Immature natural killer cell (primary cell): ENCODE data around the gene CANX. TPM values are rescaled to one million over a fixed set of nuclear protein-coding genes. Genes with fewer than 3 reads are reported as not detected.
A peak's percentile ranks its signal among the peaks of the same experiment; 100 is the strongest.

Experiments
- DNase-seq, 3 donors: peaks; one replicate each; pipeline ENCODE4 v3.0.0; 2022; ENCODE audit warnings: mixed read lengths in 1 of 3
- H3K27ac Mint-ChIP-seq, 6 donors: one replicate each; pipeline ENCODE4 v1.8.0; 2020; ENCODE audit warnings: mixed read lengths in 6 of 6, mild to moderate bottlenecking in 5 of 6, inconsistent platforms in 4 of 6, moderate library complexity in 3 of 6
- H3K27me3 Mint-ChIP-seq, 3 donors: one replicate each; pipeline ENCODE4 v1.8.0; 2020 to 2021; ENCODE audit warnings: low read depth in 3 of 3, mild to moderate bottlenecking in 3 of 3, mixed read lengths in 3 of 3, moderate library complexity in 3 of 3, inconsistent platforms in 1 of 3
- H3K36me3 Mint-ChIP-seq, 3 donors: one replicate each; pipeline ENCODE4 v1.8.0; 2020; ENCODE audit warnings: mixed read lengths in 3 of 3, inconsistent platforms in 2 of 3, mild to moderate bottlenecking in 2 of 3
- H3K4me1 Mint-ChIP-seq, 2 donors: one replicate each; pipeline ENCODE4 v1.8.0; 2020; ENCODE audit warnings: inconsistent platforms in 2 of 2, mild to moderate bottlenecking in 2 of 2, mixed read lengths in 2 of 2, moderate library complexity in 1 of 2
- H3K4me3 Mint-ChIP-seq, 5 donors: one replicate each; pipeline ENCODE4 v1.8.0; 2020; ENCODE audit warnings: mild to moderate bottlenecking in 5 of 5, mixed read lengths in 5 of 5, inconsistent platforms in 3 of 5, moderate library complexity in 3 of 5
- H3K9me3 Mint-ChIP-seq, 6 donors: one replicate each; pipeline ENCODE4 v1.8.0; 2020; ENCODE audit warnings: mild to moderate bottlenecking in 6 of 6, mixed read lengths in 6 of 6, inconsistent platforms in 4 of 6, moderate library complexity in 3 of 6
- polyA plus RNA-seq, 3 donors: library from polyadenylated mRNA; unstranded; fragments of 300-500 nt; fragmentation: Illumina TruSeq; gene quantifications; one replicate each; pipeline ENCODE4 v1.2.3, GENCODE V29; 2021

The CANX gene
- polyA plus RNA-seq, 3 donors from 2014 or later = 240 to 326 (median 325) TPM

GRCh38 chr5:179766726-179767455, 68.1 kb downstream of the CANX start:
- DNase-seq = no peak
- H3K4me1 Mint-ChIP-seq = peaks cover 34 to 50% of the 10 kb centered on the region in 2 donors
- H3K4me3 Mint-ChIP-seq = no peak overlapping the region
- peak overlapping the region in 1 of 6 donors; percentile 58 for H3K27ac Mint-ChIP-seq
- H3K27me3 Mint-ChIP-seq = no peaks in the 10 kb centered on the region
- H3K9me3 Mint-ChIP-seq = no peaks in the 10 kb centered on the region
- peaks cover 3 to 21% (median 6%) of the 10 kb centered on the region in 3 donors for H3K36me3 Mint-ChIP-seq

- H3K27ac Mint-ChIP-seq = peak overlapping the region in 2 of 6 donors; percentile 7 to 29
- H3K27me3 Mint-ChIP-seq = peaks cover 0 to under 1% (median 0%) of the 10 kb centered on the region in 3 donors
- peaks cover 27 to 43% of the 10 kb centered on the region in 2 donors for H3K4me1 Mint-ChIP-seq
- H3K36me3 Mint-ChIP-seq = peaks cover 3 to 27% (median 10%) of the 10 kb centered on the region in 3 donors
- no peak overlapping the region for H3K4me3 Mint-ChIP-seq
- no peaks in the 10 kb centered on the region for H3K9me3 Mint-ChIP-seq
- no peak for DNase-seq
These were observed 68.8 kb downstream of the CANX start for GRCh38 chr5:179767496-179768100.

GRCh38 chr5:179768326-179769085, 69.7 kb downstream of the CANX start:
- H3K36me3 Mint-ChIP-seq = peaks cover 7 to 31% (median 15%) of the 10 kb centered on the region in 3 donors
- H3K9me3 Mint-ChIP-seq = no peaks in the 10 kb centered on the region
- DNase-seq = no peak
- H3K27me3 Mint-ChIP-seq = peaks cover 0 to 4% (median 0%) of the 10 kb centered on the region in 3 donors
- H3K4me3 Mint-ChIP-seq = no peak overlapping the region
- peaks cover 19 to 34% of the 10 kb centered on the region in 2 donors for H3K4me1 Mint-ChIP-seq
- no peak overlapping the region for H3K27ac Mint-ChIP-seq

GRCh38 chr5:179769271-179769670, 70.5 kb downstream of the CANX start:
- peaks cover 0 to 4% (median 0%) of the 10 kb centered on the region in 3 donors for H3K27me3 Mint-ChIP-seq
- peaks cover 7 to 31% (median 15%) of the 10 kb centered on the region in 3 donors for H3K36me3 Mint-ChIP-seq
- DNase-seq = no peak
- peaks cover 12 to 26% of the 10 kb centered on the region in 2 donors for H3K4me1 Mint-ChIP-seq
- no peak overlapping the region for H3K27ac Mint-ChIP-seq
- no peaks in the 10 kb centered on the region for H3K9me3 Mint-ChIP-seq
- H3K4me3 Mint-ChIP-seq = no peak overlapping the region

GRCh38 chr5:179769796-179770195, 71.0 kb downstream of the CANX start:
- H3K27ac Mint-ChIP-seq = no peak overlapping the region
- H3K4me3 Mint-ChIP-seq = no peak overlapping the region
- H3K4me1 Mint-ChIP-seq = peaks cover 12 to 26% of the 10 kb centered on the region in 2 donors
- peaks cover 10 to 31% (median 15%) of the 10 kb centered on the region in 3 donors for H3K36me3 Mint-ChIP-seq
- no peaks in the 10 kb centered on the region for H3K9me3 Mint-ChIP-seq
- peaks cover 0 to 4% (median 0%) of the 10 kb centered on the region in 3 donors for H3K27me3 Mint-ChIP-seq
- DNase-seq = no peak

- H3K4me1 Mint-ChIP-seq = peaks cover 4 to 24% of the 10 kb centered on the region in 2 donors
- no peak overlapping the region for H3K27ac Mint-ChIP-seq
- DNase-seq = no peak
These were observed 72.6 kb downstream of the CANX start for GRCh38 chr5:179771311-179771895.

GRCh38 chr5:179772351-179772750, 73.6 kb downstream of the CANX start:
- H3K4me1 Mint-ChIP-seq = peaks cover 0 to 14% of the 10 kb centered on the region in 2 donors
- peak overlapping the region in 1 of 6 donors; percentile 14 for H3K27ac Mint-ChIP-seq
- no peaks in the 10 kb centered on the region for H3K9me3 Mint-ChIP-seq
- peaks cover 14 to 39% (median 18%) of the 10 kb centered on the region in 3 donors for H3K36me3 Mint-ChIP-seq
- H3K4me3 Mint-ChIP-seq = no peak overlapping the region
- DNase-seq = no peak
- peaks cover 0 to 4% (median 0%) of the 10 kb centered on the region in 3 donors for H3K27me3 Mint-ChIP-seq

More at GRCh38 chr5:179771311-179771895, 72.6 kb downstream of the CANX start:
- peaks cover 0 to 4% (median 0%) of the 10 kb centered on the region in 3 donors for H3K27me3 Mint-ChIP-seq
- H3K9me3 Mint-ChIP-seq = no peaks in the 10 kb centered on the region
- peaks cover 14 to 39% (median 18%) of the 10 kb centered on the region in 3 donors for H3K36me3 Mint-ChIP-seq
- no peak overlapping the region for H3K4me3 Mint-ChIP-seq

GRCh38 chr5:179773686-179774040, 74.9 kb downstream of the CANX start:
- H3K36me3 Mint-ChIP-seq = peaks cover 14 to 40% (median 15%) of the 10 kb centered on the region in 3 donors
- H3K4me1 Mint-ChIP-seq = peaks cover under 1 to 6% of the 10 kb centered on the region in 2 donors
- DNase-seq = no peak

GRCh38 chr5:179774442-179774841, 75.7 kb downstream of the CANX start:
- H3K9me3 Mint-ChIP-seq = no peaks in the 10 kb centered on the region
- H3K27ac Mint-ChIP-seq = peak overlapping the region in 1 of 6 donors; percentile 46
- peaks cover 14 to 37% (median 15%) of the 10 kb centered on the region in 3 donors for H3K36me3 Mint-ChIP-seq
- H3K4me1 Mint-ChIP-seq = peaks cover 2 to 6% of the 10 kb centered on the region in 2 donors
- no peak overlapping the region for H3K4me3 Mint-ChIP-seq
- peaks cover 0 to 4% (median 3%) of the 10 kb centered on the region in 3 donors for H3K27me3 Mint-ChIP-seq
- no peak for DNase-seq

More at GRCh38 chr5:179773686-179774040, 74.9 kb downstream of the CANX start:
- Mint-ChIP-seq H3K9me3 (no peaks in the 10 kb centered on the region), H3K4me3 (no peak overlapping the region), H3K27ac (no peak overlapping the region), H3K27me3 (peaks cover 0 to 4% (median 1%) of the 10 kb centered on the region in 3 donors)

GRCh38 chr5:179776411-179776938, 77.7 kb downstream of the CANX start:
- no peak overlapping the region for H3K27ac Mint-ChIP-seq
- H3K4me3 Mint-ChIP-seq = no peak overlapping the region
- no peaks in the 10 kb centered on the region for H3K9me3 Mint-ChIP-seq
- H3K27me3 Mint-ChIP-seq = peaks cover 0 to 6% (median 5%) of the 10 kb centered on the region in 3 donors
- no peak for DNase-seq
- peaks cover 5 to 6% of the 10 kb centered on the region in 2 donors for H3K4me1 Mint-ChIP-seq
- peaks cover 18 to 30% (median 18%) of the 10 kb centered on the region in 3 donors for H3K36me3 Mint-ChIP-seq

- no peak for DNase-seq
- peaks cover 0 to 6% (median 5%) of the 10 kb centered on the region in 3 donors for H3K27me3 Mint-ChIP-seq
- H3K27ac Mint-ChIP-seq = no peak overlapping the region
- H3K36me3 Mint-ChIP-seq = peaks cover 14 to 29% (median 18%) of the 10 kb centered on the region in 3 donors
- H3K9me3 Mint-ChIP-seq = no peaks in the 10 kb centered on the region
- peaks cover 5 to 6% of the 10 kb centered on the region in 2 donors for H3K4me1 Mint-ChIP-seq
- H3K4me3 Mint-ChIP-seq = no peak overlapping the region
These were observed 78.7 kb downstream of the CANX start for GRCh38 chr5:179777456-179777855.

- DNase-seq = no peak
- peak overlapping the region in 3 of 6 donors; percentile 9 to 71 (median 18) for H3K27ac Mint-ChIP-seq
- H3K27me3 Mint-ChIP-seq = peaks cover 0 to 5% (median 3%) of the 10 kb centered on the region in 3 donors
- H3K9me3 Mint-ChIP-seq = no peaks in the 10 kb centered on the region
- peaks cover 5 to 6% of the 10 kb centered on the region in 2 donors for H3K4me1 Mint-ChIP-seq
- peaks cover 12 to 27% (median 18%) of the 10 kb centered on the region in 3 donors for H3K36me3 Mint-ChIP-seq
- no peak overlapping the region for H3K4me3 Mint-ChIP-seq
These were observed 79.1 kb downstream of the CANX start for GRCh38 chr5:179777909-179778308.

GRCh38 chr5:179778591-179778990, 79.8 kb downstream of the CANX start:
- peaks cover 0 to 5% (median 1%) of the 10 kb centered on the region in 3 donors for H3K27me3 Mint-ChIP-seq
- no peaks in the 10 kb centered on the region for H3K9me3 Mint-ChIP-seq
- peaks cover 5 to 6% of the 10 kb centered on the region in 2 donors for H3K4me1 Mint-ChIP-seq
- peak overlapping the region in 2 of 6 donors; percentile 11 to 71 for H3K27ac Mint-ChIP-seq
- H3K36me3 Mint-ChIP-seq = peaks cover 8 to 22% (median 14%) of the 10 kb centered on the region in 3 donors
- no peak for DNase-seq
- H3K4me3 Mint-ChIP-seq = no peak overlapping the region
